K562 (cell line): ENCODE measurements around the gene PRMT7. TPM values are rescaled to one million over a fixed set of nuclear protein-coding genes. Genes with fewer than 3 reads are reported as not detected.

ENCODE experiments used
- ATAC-seq: fragments of 200-7000 bp; cut with Tn5 transposase; 3 replicates; pipeline ENCODE4 v1.9.1; 2020; ENCODE audit warnings: moderate library complexity
- BruUV-seq: library from RNA; stranded (reverse); fragments of 400-500 nt; replicated peaks from 2 replicates; lab custom pipeline; 2021; lab: Mats Ljungman, UMichigan
- CTCF ChIA-PET: fragments of 300-600 bp; formaldehyde crosslinking; extraction: SDS; loops from one replicate; lab custom pipeline; 2021; ENCODE audit warnings: low intra/inter-chr PET ratio; lab: Yijun Ruan, JAX
- POLR2A ChIA-PET: fragments of 300-600, 350-650 bp; sonication (Branson Sonifier 250); formaldehyde crosslinking; extraction: SDS; loops from one replicate; lab custom pipeline; 2021; ENCODE audit warnings: antibody characterized with exemption, inconsistent platforms; lab: Yijun Ruan, JAX
- DNase-seq, 4 experiments: peaks; one replicate each; pipeline versions ENCODE4 v3.0.0 to v3.0.0-alpha.2; 2011 to 2018; ENCODE audit warnings: low spot score in 3 of 4, mixed read lengths in 3 of 4; ENCODE audit errors: extremely low read depth in 1 of 4
- FAIRE-seq: peaks from 2 replicates; lab custom pipeline; 2011; peaks lifted over from hg19 to GRCh38; lab: Jason Lieb, UNC
- H2AFZ ChIP-seq: 2 replicates; pipeline ENCODE4 v1.6.0; 2011; ENCODE audit warnings: low read depth, low read length, control low read depth, inconsistent platforms
- H3K27ac ChIP-seq: fragments of 200-600 bp; 3 replicates; pipeline ENCODE4 v1.8.0; 2011; ENCODE audit warnings: low read depth, mild to moderate bottlenecking, control low read depth, inconsistent platforms, low read length, moderate library complexity, mixed read lengths; ENCODE audit errors: extremely low read depth
- H3K27me3 ChIP-seq, 2 experiments: fragments of 300-600 bp in 1 of 2; 2 replicates in 1 of 2; 3 replicates in 1 of 2; pipeline versions ENCODE4 v1.6.0 to v1.8.0; 2011; ENCODE audit warnings: inconsistent platforms in 2 of 2, low read length in 2 of 2, mild to moderate bottlenecking in 1 of 2, mixed read lengths in 1 of 2, moderate library complexity in 1 of 2; ENCODE audit not compliant: control insufficient read depth in 2 of 2, insufficient read depth in 2 of 2
- H3K36me3 ChIP-seq: fragments of 300-600 bp; 3 replicates; pipeline ENCODE4 v1.8.0; 2011; ENCODE audit warnings: mild to moderate bottlenecking, low read length, inconsistent platforms; ENCODE audit not compliant: control insufficient read depth, insufficient read depth
- H3K4me1 ChIP-seq, 2 experiments: fragments of 200-600 bp in 1 of 2; replicated peaks in 1 of 2; 2 replicates in 1 of 2; 3 replicates in 1 of 2; pipeline versions ENCODE4 v1.5.1 to v1.8.0; 2011; ENCODE audit warnings: inconsistent platforms in 2 of 2, low read length in 2 of 2, mild to moderate bottlenecking in 1 of 2, mixed read lengths in 1 of 2, moderate library complexity in 1 of 2; ENCODE audit not compliant: control insufficient read depth in 2 of 2, insufficient read depth in 2 of 2
- H3K4me2 ChIP-seq: 2 replicates; pipeline ENCODE4 v1.6.1; 2011; ENCODE audit warnings: low read length, control low read depth, inconsistent platforms, mixed read lengths; ENCODE audit not compliant: insufficient read depth
- H3K4me3 ChIP-seq: fragments of 200-600 bp; sonication (generic), shearing (Covaris generic); 2 replicates; pipeline ENCODE4 v1.5.1; 2016; ENCODE audit warnings: control low read depth, inconsistent platforms
- H3K79me2 ChIP-seq: fragments of 200-600 bp; 3 replicates; pipeline ENCODE4 v1.8.0; 2011; ENCODE audit warnings: low read length, inconsistent platforms; ENCODE audit not compliant: control insufficient read depth, insufficient read depth
- H3K9ac ChIP-seq, 2 experiments: 2 replicates each; pipeline versions ENCODE4 v1.6.0 to v1.6.1; 2011; ENCODE audit warnings: low read depth in 2 of 2, low read length in 2 of 2, control low read depth in 1 of 2, inconsistent platforms in 1 of 2, mild to moderate bottlenecking in 1 of 2, mixed read lengths in 1 of 2; ENCODE audit not compliant: insufficient read depth in 1 of 2
- H3K9me1 ChIP-seq: one replicate; pipeline ENCODE4 v1.6.0; 2011; ENCODE audit warnings: inconsistent platforms, mild to moderate bottlenecking, low read length, moderate library complexity; ENCODE audit not compliant: control insufficient read depth, insufficient read depth
- H3K9me3 ChIP-seq: replicated peaks from 2 replicates; pipeline ENCODE4 v1.5.1; 2011; ENCODE audit warnings: low read depth, low read length, inconsistent platforms; ENCODE audit not compliant: control insufficient read depth, insufficient read depth
- H4K20me1 ChIP-seq: replicated peaks from 2 replicates; pipeline ENCODE4 v1.6.1; 2011; ENCODE audit warnings: low read length, inconsistent platforms, mixed read lengths; ENCODE audit not compliant: control insufficient read depth, insufficient read depth
- ATF2 ChIP-seq: sonication (generic); formaldehyde crosslinking; IDR thresholded peaks from 2 replicates; pipeline ENCODE4 v1.8.1; 2022; ENCODE audit warnings: missing genetic modification reagents
- BRD9 ChIP-seq: fragments of 450-650 bp; IDR thresholded peaks from 2 replicates; pipeline ENCODE4 v1.6.1; 2018; ENCODE audit warnings: low read depth; ENCODE audit not compliant: partially characterized antibody
- CHD2 ChIP-seq: IDR thresholded peaks from 2 replicates; pipeline ENCODE4 v1.6.1; 2011; ENCODE audit warnings: low read depth, low read length
- DACH1 ChIP-seq: fragments of 450-650 bp; IDR thresholded peaks from 2 replicates; pipeline ENCODE4 v1.6.1; 2018; ENCODE audit not compliant: partially characterized antibody
- EP400 ChIP-seq: fragments of 450-650 bp; IDR thresholded peaks from 2 replicates; pipeline ENCODE4 v1.6.1; 2017; ENCODE audit warnings: antibody characterized with exemption, mild to moderate bottlenecking, moderate library complexity
- FOXP4 ChIP-seq: sonication (generic); formaldehyde crosslinking; IDR thresholded peaks from 2 replicates; pipeline ENCODE4 v1.8.0; 2022; ENCODE audit warnings: mild to moderate bottlenecking, missing genetic modification reagents, borderline replicate concordance
- KHSRP ChIP-seq: fragments of 450-650 bp; IDR thresholded peaks from 2 replicates; pipeline ENCODE4 v1.6.1; 2017
- L3MBTL2 ChIP-seq: fragments of 450-650 bp; IDR thresholded peaks from 2 replicates; pipeline ENCODE4 v1.6.1; 2016; ENCODE audit warnings: mild to moderate bottlenecking, moderate library complexity
- NCOA4 ChIP-seq: fragments of 450-650 bp; IDR thresholded peaks from 2 replicates; pipeline ENCODE4 v1.6.1; 2018; ENCODE audit warnings: mild to moderate bottlenecking; ENCODE audit not compliant: partially characterized antibody
- PKNOX1 ChIP-seq: fragments of 450-650 bp; IDR thresholded peaks from 2 replicates; pipeline ENCODE4 v1.6.1; 2016
- TFAM ChIP-seq: fragments of 250-450 bp; sonication (Bioruptor Pico); conservative IDR thresholded peaks from 2 replicates; pipeline ENCODE4 v1.5.0; 2021; ENCODE audit warnings: mild to moderate bottlenecking, moderate library complexity
- TSHZ1 ChIP-seq: fragments of 250-450 bp; sonication (Bioruptor Pico); IDR thresholded peaks from 2 replicates; pipeline ENCODE4 v1.4.0; 2020; ENCODE audit warnings: mild to moderate bottlenecking, moderate library complexity
- WGBS: fragments of 100-300 bp; shearing (Covaris generic); methylation state at CpG from one replicate; pipeline ENCODE4 v1.1.6; 2016; ENCODE audit warnings: low coverage, mixed read lengths; ENCODE audit not compliant: insufficient coverage; ENCODE audit errors: missing lambda C conversion rate; 5-methylcytosine and 5-hydroxymethylcytosine counted together
- in situ Hi-C: fragments of 300-500 bp; cut with MboI; formaldehyde crosslinking; loops from 4 replicates; pipeline ENCODE4 v1.15.0; 2018; ENCODE audit warnings: inconsistent platforms, mixed read lengths
- intact Hi-C: fragments of 100-400 bp; cut with micrococcal nuclease; formaldehyde crosslinking; loops from 2 replicates; pipeline ENCODE4 v1.14.2; 2022
- polyA plus RNA-seq, 8 experiments: library from polyadenylated mRNA; depleted of rRNA in 4 of 8; stranded (reverse) in 5 of 8; unstranded in 3 of 8; fragments of >200 nt; fragmentation: Nextera tagmentation in 2 of 8; fragmentation: Illumina TruSeq in 1 of 8; extraction: Ambion mirVana in 2 of 8; extraction: Trizol in 1 of 8; gene quantifications; 2 replicates each; pipeline versions ENCODE4 v1.2.1 to v1.2.3, GENCODE V29; 2011 to 2014; ENCODE audit warnings: inconsistent platforms in 1 of 8, missing spikeins in 1 of 8
- total RNA-seq, 7 experiments: library from RNA; depleted of rRNA in 6 of 7; stranded (reverse); fragments of >200 nt in 6 of 7; fragmentation: Illumina TruSeq in 2 of 7; extraction: Trizol in 2 of 7; gene quantifications; 2 replicates each; pipeline versions ENCODE4 v1.2.1 to v1.2.3, GENCODE V29; 2011 to 2021; ENCODE audit warnings: low replicate concordance in 1 of 7

The PRMT7 gene
- total and polyA plus RNA-seq, 9 of the 15 experiments (the other 6 are each of a cell fraction or from before 2014, with no cell fraction given) = 6.4 to 88.8 (median 73.1) TPM

- Histone ChIP-seq H3K27ac (no peak overlapping the region), H3K27me3 (peaks cover 31 to 43% of the 10 kb centered on the region in 2 experiments; a peak in 4 of 5 replicates), H3K4me3 (no peak overlapping the region), H4K20me1 (peaks cover 8% of the 10 kb centered on the region; the same call in 1 of the 2 replicates), H3K9me1 (no peaks in the 10 kb centered on the region), H3K4me1 (peaks cover 20 to 26% of the 10 kb centered on the region in 2 experiments), H3K9me3 (no peaks in the 10 kb centered on the region), H3K36me3 (no peaks in the 10 kb centered on the region), H3K4me2 (no peak overlapping the region), H3K79me2 (no peaks in the 10 kb centered on the region), H2AFZ (no peak overlapping the region), H3K9ac (no peak overlapping the region)
- intact Hi-C loops = no loop called here
- no TSS peak for BruUV-seq
- in situ Hi-C loops = no loop called here
- POLR2A ChIA-PET = interaction anchor here (0.6 to 2.0 kb wide), 2 partner anchors 10 to 911 kb away, joined by 3 to 5 read pairs; no protein-coding TSS in a partner anchor
- no peak for TF ChIP-seq BRD9
- TF ChIP-seq CHD2 = no peak
- no peak for TF ChIP-seq KHSRP
- no peak for TF ChIP-seq NCOA4
- no peak for TF ChIP-seq ATF2 (CRISPR knock-in tag)
- TF ChIP-seq PKNOX1 = no peak
- TF ChIP-seq EP400 = no peak
- no peak for TF ChIP-seq DACH1
- no peak for TF ChIP-seq TSHZ1
- TF ChIP-seq FOXP4 = no peak
- no peak for TF ChIP-seq TFAM
- no peak for TF ChIP-seq L3MBTL2
- no peak for FAIRE-seq
- CTCF ChIA-PET = no interaction called here
- ATAC-seq = no peak
- DNase-seq = no peak
- 21% methylated on average over 5 of the region's 6 CpGs for WGBS
Measured at GRCh38 chr16:68376590-68376989, 65.8 kb downstream of the PRMT7 start.
